Activated T-helper 1 cell treated with Interleukin-2 at 50 U/mL for 16 hours (primary cell): ENCODE measurements around the gene VSNL1.

Experiments used
- DNase-seq: peaks from one replicate; pipeline ENCODE4 v3.0.0-alpha.2; 2020; ENCODE audit warnings: low read depth

The VSNL1 gene

GRCh38 chr2:17646081-17646554 lies 105.6 kb downstream of the VSNL1 start:
- DNase-seq: no peak

GRCh38 chr2:17646838-17647701 lies 106.6 kb downstream of the VSNL1 start:
- no peak for DNase-seq

DNA sequence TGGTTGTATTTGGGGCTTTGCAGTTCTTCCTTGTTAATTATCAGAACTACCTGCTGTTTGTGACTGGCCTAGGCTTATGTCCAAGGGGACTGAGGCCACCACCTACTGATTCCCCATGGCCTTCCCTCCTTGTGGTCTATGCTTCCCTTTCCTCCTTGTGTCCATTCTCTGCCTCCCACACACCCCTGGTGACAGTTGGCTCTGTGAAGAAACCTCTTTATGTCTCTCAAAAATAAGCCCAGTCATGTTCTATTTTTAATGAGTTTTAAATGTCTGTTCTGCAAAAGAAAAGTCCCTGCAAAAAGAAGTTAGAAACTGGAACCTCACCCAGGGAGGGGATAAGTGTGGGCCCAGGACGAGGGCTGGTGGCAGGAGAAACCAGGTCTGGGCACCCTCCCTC lies 108.1 kb downstream of the VSNL1 start:
- DNase-seq: no peak

DNA sequence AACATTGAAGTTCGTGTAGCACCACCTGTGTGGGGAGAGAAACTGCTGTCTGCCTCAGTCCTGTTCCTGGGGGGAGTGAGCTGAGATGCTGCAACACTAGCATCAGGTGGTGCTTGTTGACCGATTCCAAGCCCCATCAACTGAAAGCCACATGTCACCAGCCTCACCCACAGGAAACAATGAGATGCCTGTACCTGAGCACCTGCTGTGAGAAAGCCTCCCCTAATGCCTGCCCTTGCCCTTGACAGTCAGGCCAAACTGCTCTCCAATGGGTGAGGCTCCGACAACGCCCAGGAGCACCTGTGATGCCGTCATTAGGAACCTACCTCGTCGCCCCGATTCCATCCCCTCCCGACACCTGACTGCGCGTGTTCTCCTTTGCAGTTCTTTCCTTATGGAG lies 108.5 kb downstream of the VSNL1 start:
- DNase-seq: no peak

DNA sequence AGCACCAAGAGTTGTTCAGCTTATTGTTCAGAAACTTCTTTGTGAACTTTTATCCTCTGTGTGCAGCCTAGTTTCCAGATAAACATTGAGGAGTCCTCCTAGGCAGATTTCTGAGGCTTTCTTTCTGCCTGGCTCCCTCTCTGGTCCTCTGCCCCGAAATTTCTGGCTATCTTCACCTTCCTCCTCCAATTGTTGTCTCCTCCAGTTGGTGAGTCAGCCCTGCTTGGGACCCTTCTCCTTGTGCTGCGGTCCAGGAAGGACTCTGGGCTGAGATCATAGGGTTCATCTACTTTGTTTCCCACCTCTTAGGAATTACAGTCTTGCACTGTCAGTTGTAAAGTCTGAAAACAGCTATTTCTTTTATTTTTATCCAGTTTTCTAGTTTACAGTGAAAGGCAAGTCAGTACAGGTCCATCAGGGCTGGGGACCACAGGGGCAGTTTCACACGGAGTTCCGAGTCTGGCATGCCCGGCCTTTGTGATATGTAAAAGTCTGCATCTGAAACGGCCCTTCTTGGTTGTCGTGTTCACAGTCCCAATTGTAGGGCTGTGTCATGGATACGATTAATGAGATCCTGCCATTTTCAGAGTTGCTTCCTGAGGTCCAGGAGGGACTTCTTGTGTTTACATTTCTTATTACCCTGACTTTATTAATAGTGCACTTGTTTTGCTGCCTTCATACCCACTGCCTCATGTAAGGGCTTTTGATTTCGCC lies 112.3 kb downstream of the VSNL1 start:
- DNase-seq: no peak

- no peak for DNase-seq
Measured at GRCh38 chr2:17657759-17658158, 117.3 kb downstream of the VSNL1 start.

DNA sequence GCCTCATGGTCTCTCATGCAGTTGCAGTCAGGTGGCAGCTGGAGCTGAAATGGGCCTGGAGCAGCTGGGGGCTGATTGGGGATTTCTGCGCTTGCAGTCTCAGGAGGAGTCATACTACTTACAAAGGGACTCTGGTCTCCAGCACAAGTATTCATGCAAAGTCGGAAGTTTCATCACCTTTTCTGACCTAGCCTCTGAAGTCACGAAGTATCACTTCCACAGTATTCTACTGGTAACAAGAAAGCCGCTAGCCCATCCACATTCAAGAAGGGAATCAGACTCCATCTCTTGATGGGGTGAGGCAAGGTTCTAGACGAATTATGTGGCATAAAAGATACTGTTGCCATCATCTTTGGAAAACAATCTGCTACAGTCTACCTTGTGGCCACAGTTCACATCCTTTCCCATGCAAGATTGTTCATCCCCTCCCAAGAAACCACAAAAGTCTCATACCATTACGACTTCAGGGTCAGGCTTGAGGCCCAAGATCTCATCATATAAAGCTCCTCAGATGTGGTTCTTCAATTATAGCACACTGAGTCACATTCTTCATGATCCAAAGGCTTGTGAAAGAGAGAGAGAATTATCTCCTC lies 117.9 kb downstream of the VSNL1 start:
- no peak for DNase-seq

- DNase-seq: no peak
Measured at GRCh38 chr2:17660219-17660618, 119.7 kb downstream of the VSNL1 start.

- no peak for DNase-seq
Measured at GRCh38 chr2:17661460-17661859, 121.0 kb downstream of the VSNL1 start.

- no peak for DNase-seq
Measured at GRCh38 chr2:17662723-17663122, 122.2 kb downstream of the VSNL1 start.

GRCh38 chr2:17664534-17664933 lies 124.0 kb downstream of the VSNL1 start:
- no peak for DNase-seq

DNA sequence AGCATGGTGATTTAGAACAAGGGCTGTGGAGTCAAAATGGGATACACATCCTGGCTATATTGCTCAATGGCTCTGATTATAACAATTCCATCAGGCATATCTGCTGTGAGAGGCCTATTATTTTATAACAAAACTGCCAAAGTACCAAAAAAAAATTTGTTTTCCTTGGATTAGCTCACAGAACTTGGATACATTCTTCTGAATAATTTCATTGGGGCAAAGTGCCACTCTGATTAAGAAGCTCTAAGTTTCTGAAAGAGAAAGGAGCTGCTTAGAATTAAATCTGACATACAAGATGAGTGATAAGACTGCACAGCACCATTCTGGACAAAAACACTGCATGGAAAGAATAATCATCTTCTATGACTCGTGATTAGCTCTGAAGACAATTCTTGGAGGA lies 127.4 kb downstream of the VSNL1 start:
- DNase-seq: no peak

DNA sequence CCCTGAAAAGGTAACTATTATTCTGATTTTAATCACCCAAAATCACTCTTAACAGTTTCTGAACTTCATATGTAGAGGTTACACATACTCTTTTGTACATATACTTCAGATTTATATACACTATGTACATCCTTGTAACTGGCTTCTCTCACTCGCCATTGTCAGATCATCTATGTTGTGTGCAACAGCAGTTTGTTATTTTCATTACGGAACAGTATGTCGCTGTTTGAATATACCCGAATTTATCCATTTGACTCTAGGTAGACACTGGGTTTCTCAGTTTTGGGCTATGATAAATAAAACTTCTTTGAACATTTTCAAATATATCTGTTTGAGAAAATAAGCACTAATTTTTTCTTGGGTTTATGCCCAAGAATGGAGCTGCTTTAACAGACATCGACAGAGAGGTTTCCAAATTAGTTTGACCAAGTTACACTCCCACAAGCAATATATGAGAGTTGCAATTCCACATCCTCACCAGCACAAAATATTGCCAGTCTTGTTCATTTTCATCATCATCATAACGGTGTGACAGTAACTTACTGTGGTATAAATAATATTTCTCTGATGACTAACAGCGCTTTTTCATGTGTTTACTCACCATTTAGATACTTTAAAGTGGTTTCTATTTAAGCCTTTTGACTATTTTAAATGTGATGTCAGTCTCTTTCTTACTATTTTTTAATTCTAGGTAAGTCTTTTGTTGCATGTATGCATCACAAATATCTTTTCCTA lies 132.3 kb downstream of the VSNL1 start:
- no peak for DNase-seq

DNA sequence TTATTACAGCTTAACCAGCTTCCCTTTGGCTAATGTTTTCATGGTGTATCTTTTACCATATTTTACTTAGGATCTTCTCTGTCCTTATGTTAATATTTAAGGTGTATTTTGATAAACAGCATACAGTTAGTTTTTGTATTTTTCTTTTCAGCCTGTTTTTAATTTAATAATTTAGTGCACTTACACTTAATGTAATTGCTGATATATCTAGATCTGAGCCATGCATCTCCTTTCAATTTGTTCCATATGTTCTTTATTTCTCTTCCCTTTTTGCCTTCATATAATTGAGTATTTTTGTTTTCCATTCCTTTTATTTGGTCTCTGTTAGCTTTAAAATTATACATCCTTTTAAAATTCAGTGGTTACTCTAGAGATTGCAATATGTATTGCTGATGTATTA lies 134.3 kb downstream of the VSNL1 start:
- no peak for DNase-seq

DNA sequence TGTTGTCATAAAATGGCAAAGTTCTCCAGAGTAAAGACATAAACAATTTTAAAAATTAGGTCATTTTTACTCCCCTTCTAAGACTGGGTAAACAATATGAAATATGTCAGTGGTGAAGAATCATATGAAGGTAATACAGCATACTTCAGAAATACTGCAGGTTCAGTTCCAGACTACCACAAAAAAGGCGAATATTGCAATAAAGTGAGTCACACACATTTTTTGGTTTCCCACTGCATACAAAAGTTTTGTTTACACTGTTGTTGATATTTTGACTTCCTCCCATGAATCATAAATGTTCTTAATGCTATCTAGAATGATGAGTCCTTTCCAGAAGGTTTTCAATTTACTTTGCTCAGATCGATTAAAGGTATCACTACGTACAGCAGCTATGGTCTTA lies 139.6 kb downstream of the VSNL1 start:
- DNase-seq: no peak

DNA sequence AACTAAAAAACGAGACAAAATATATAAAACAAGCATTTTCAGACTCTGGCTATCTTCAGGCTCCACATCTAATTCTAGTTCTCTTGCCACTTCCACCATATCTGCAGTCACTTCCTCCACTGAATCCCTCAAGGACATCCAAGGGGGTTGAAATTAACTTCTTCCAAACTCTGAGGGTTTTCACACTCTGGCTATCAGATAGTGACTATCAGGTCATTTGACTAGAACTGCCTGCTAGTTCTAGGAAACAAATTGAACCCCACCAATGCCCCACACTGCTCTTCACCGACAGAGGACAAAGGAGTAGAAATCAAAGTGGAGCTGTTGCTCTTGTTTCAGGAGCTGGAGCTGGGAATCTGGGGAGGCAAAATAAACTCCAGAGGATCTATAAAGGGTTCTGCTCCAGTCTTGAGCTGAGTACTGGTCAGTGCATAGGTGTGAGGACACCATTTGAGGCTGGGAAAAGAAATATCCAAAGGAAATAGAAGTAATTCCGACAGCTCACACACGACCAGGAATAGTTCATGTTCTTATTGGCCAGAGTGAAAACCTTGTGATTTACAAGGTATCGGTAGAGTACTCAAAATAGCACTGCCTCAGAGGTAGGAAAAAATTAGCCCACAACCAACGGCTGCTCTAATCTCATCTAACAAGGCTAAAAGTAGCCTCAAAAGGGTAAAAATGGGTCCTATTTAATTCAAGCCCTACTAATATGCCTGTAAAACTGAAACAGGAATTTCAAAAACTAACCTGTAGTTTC lies 141.8 kb downstream of the VSNL1 start:
- DNase-seq: no peak

DNA sequence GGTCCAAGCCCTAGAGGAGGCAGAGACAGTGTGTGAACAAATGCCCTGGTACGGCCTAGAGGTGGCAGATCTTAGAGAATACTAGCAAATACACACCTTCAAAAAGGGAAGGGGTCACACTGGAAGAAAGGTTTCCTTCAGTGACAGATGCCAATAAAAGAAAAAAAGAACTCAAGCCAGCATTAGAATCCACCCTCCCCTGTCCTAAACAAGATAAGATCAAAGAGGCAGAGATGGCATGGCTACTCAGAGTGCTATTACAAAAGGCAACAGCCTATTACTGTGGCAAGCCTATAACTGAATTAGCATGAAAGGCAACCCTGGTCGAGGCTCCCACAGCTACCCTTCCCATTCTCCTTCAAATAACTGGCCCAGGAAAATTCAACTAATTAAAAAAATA lies 143.5 kb downstream of the VSNL1 start:
- no peak for DNase-seq

GRCh38 chr2:17688600-17688999 lies 148.1 kb downstream of the VSNL1 start:
- no peak for DNase-seq

GRCh38 chr2:17689010-17689409 lies 148.5 kb downstream of the VSNL1 start:
- DNase-seq: no peak

- DNase-seq: no peak
Measured at GRCh38 chr2:17690776-17691175, 150.3 kb downstream of the VSNL1 start.
